Ascending aorta (tissue), 2 donors: ENCODE results near the gene HIBCH. TPM values are rescaled to one million over a fixed set of nuclear protein-coding genes. Genes with fewer than 3 reads are reported as not detected.

ENCODE experiments used
- DNase-seq, 2 donors: peaks; one replicate each; pipeline ENCODE4 v3.0.0-alpha.2; 2019; ENCODE audit warnings: low spot score in 2 of 2
- H3K27ac ChIP-seq, 2 donors: fragments of 200-600 bp; sonication (generic); one replicate each; pipeline ENCODE4 v1.5.1; 2016 to 2017; ENCODE audit warnings: mild to moderate bottlenecking in 1 of 2
- H3K27me3 ChIP-seq: fragments of 200-600 bp; sonication (generic); one replicate; pipeline ENCODE4 v1.5.1; 2017
- H3K36me3 ChIP-seq, 2 donors: fragments of 200-600 bp; sonication (generic); one replicate each; pipeline ENCODE4 v1.5.1; 2016
- H3K4me1 ChIP-seq, 2 donors: fragments of 200-600 bp; sonication (generic); one replicate each; pipeline ENCODE4 v1.5.1; 2016 to 2017; ENCODE audit warnings: mild to moderate bottlenecking in 1 of 2
- H3K4me3 ChIP-seq, 2 donors: fragments of 200-600 bp; sonication (generic); one replicate each; pipeline ENCODE4 v1.5.1; 2016 to 2017; ENCODE audit warnings: mild to moderate bottlenecking in 1 of 2
- H3K9me3 ChIP-seq, 2 donors: fragments of 200-600 bp; sonication (generic); one replicate each; pipeline ENCODE4 v1.5.1; 2016
- intact Hi-C: fragments of 100-400 bp; cut with DNase I; formaldehyde crosslinking; loops from one replicate; pipeline ENCODE4 v1.15.1; 2023
- total RNA-seq: library from RNA; depleted of rRNA; stranded (reverse); fragments of >200 nt; gene quantifications from one replicate; pipeline ENCODE4 v1.1.0, GENCODE V29; 2016
- TF ChIP-seq, protein P1 (sequence below), 3 experiments: fragments of 200-600 bp in 2 of 3; fragments of 450-650 bp in 1 of 3; sonication (generic) in 2 of 3; IDR thresholded peaks; one replicate each; pipeline ENCODE4 v1.5.1; 2016 to 2019; ENCODE audit warnings: antibody characterized with exemption in 3 of 3, mild to moderate bottlenecking in 1 of 3, moderate library complexity in 1 of 3

HIBCH gene
- total RNA-seq, 1 donor from 2014 or later, result 3.7 TPM

GRCh38 chr2:190354003-190354690 lies 34.5 kb upstream of the HIBCH start:
- peak overlapping the region in 1 of 2 donors; percentile 41 for H3K27ac ChIP-seq
- TF ChIP-seq, protein P1, sequence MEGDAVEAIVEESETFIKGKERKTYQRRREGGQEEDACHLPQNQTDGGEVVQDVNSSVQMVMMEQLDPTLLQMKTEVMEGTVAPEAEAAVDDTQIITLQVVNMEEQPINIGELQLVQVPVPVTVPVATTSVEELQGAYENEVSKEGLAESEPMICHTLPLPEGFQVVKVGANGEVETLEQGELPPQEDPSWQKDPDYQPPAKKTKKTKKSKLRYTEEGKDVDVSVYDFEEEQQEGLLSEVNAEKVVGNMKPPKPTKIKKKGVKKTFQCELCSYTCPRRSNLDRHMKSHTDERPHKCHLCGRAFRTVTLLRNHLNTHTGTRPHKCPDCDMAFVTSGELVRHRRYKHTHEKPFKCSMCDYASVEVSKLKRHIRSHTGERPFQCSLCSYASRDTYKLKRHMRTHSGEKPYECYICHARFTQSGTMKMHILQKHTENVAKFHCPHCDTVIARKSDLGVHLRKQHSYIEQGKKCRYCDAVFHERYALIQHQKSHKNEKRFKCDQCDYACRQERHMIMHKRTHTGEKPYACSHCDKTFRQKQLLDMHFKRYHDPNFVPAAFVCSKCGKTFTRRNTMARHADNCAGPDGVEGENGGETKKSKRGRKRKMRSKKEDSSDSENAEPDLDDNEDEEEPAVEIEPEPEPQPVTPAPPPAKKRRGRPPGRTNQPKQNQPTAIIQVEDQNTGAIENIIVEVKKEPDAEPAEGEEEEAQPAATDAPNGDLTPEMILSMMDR (IDR thresholded peaks at IDR 0.05), result no peak
- intact Hi-C loops, result no loop called here
- peaks cover 0 to 5% of the 10 kb centered on the region in 2 donors for H3K36me3 ChIP-seq
- H3K27me3 ChIP-seq, result no peaks in the 10 kb centered on the region
- H3K4me1 ChIP-seq, result peaks cover 0 to 9% of the 10 kb centered on the region in 2 donors
- H3K9me3 ChIP-seq, result no peaks in the 10 kb centered on the region
- no peak overlapping the region for H3K4me3 ChIP-seq
- no peak for DNase-seq

- no peak for DNase-seq
- no peaks in the 10 kb centered on the region for H3K9me3 ChIP-seq
- H3K4me1 ChIP-seq, result peaks cover 0 to 6% of the 10 kb centered on the region in 2 donors
- H3K27me3 ChIP-seq, result no peaks in the 10 kb centered on the region
- peaks cover 0 to 5% of the 10 kb centered on the region in 2 donors for H3K36me3 ChIP-seq
- peak overlapping the region; percentile 41 to 53 for H3K27ac ChIP-seq
- TF ChIP-seq, protein P1 (IDR thresholded peaks at IDR 0.05), result no peak
- H3K4me3 ChIP-seq, result no peak overlapping the region
- intact Hi-C loops, result no loop called here
Observed at GRCh38 chr2:190353537-190353899, 33.9 kb upstream of the HIBCH start.

- Histone ChIP-seq H3K9me3 (no peaks in the 10 kb centered on the region), H3K27me3 (no peaks in the 10 kb centered on the region), H3K4me3 (no peak overlapping the region), H3K4me1 (peaks cover 0 to 3% of the 10 kb centered on the region in 2 donors), H3K27ac (peak overlapping the region; percentile 41 to 53), H3K36me3 (peaks cover 0 to 5% of the 10 kb centered on the region in 2 donors)
- intact Hi-C loops, result no loop called here
- DNase-seq, result no peak
- TF ChIP-seq, protein P1 (IDR thresholded peaks at IDR 0.05), result no peak
Observed at GRCh38 chr2:190352668-190353536, 33.3 kb upstream of the HIBCH start.

GRCh38 chr2:190351955-190352354 lies 32.3 kb upstream of the HIBCH start:
- H3K9me3 ChIP-seq, result no peaks in the 10 kb centered on the region
- H3K4me3 ChIP-seq, result no peak overlapping the region
- no peak for DNase-seq
- H3K36me3 ChIP-seq, result peaks cover 0 to 5% of the 10 kb centered on the region in 2 donors
- H3K4me1 ChIP-seq, result peaks cover 0 to 3% of the 10 kb centered on the region in 2 donors
- H3K27me3 ChIP-seq, result no peaks in the 10 kb centered on the region
- no peak overlapping the region for H3K27ac ChIP-seq
- intact Hi-C loops, result no loop called here
- TF ChIP-seq, protein P1 (IDR thresholded peaks at IDR 0.05), result no peak

- Histone ChIP-seq H3K27ac (no peak overlapping the region), H3K4me1 (peaks cover 0 to 3% of the 10 kb centered on the region in 2 donors), H3K9me3 (no peaks in the 10 kb centered on the region), H3K4me3 (no peak overlapping the region), H3K36me3 (peaks cover 0 to 5% of the 10 kb centered on the region in 2 donors), H3K27me3 (no peaks in the 10 kb centered on the region)
- DNase-seq, result no peak
- intact Hi-C loops, result no loop called here
- TF ChIP-seq, protein P1 (IDR thresholded peaks at IDR 0.05), result no peak
Observed at GRCh38 chr2:190350371-190350770, 30.7 kb upstream of the HIBCH start.
